A673 (cell line): ENCODE results near the gene TCF12.

Experiments
- CTCF ChIP-seq: fragments of 300-800, 200-600 bp; sonication (generic); conservative IDR thresholded peaks from 2 replicates; pipeline ENCODE4 v1.5.1; 2017; ENCODE audit warnings: low read depth, mild to moderate bottlenecking, antibody characterized with exemption, low read length, moderate library complexity, mixed read lengths
- EZH2 ChIP-seq: fragments of 200-600 bp; sonication (generic); IDR thresholded peaks from 2 replicates; pipeline ENCODE4 v1.6.1; 2017; ENCODE audit warnings: borderline replicate concordance, low read depth, mild to moderate bottlenecking, mixed read lengths, antibody characterized with exemption, low read length; ENCODE audit not compliant: poor library complexity, severe bottlenecking

DNA sequence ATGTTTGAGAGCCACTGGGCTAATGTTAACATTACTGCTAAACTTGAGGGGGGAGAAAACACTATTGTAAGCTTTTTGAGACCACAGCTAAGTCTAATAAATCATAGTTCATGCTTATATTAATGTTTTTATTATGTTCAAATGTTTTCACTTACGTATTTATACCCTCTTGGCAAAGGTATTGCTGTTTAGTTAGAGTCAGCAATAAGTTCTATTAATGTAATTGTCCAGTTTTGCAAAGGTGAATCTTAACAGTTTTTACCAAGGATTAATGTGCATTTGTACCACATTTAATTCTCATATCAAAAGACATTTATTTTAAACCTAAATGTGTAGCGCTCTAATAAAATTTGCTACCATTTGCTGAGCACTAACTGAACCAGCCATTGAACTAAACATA is 251.2 kb downstream of the TCF12 start:
- TF ChIP-seq CTCF = no peak
- TF ChIP-seq EZH2 = no peak
